CD4-positive, alpha-beta T cell treated with Interleukin-12 subunit alpha and Interleukin-12 subunit beta, for 1 hour (primary cell): ENCODE data around the gene MUC3A.
"Not testable (repeated sequence)": the region's sequence is repeated elsewhere in the genome, so short reads cannot be mapped to it uniquely, and the experiment has no call there.

Experiments
- DNase-seq: peaks from one replicate; pipeline ENCODE4 v3.0.0-alpha.2; 2020

Gene MUC3A

GRCh38 chr7:100971111-100972001 lies 22.0 kb downstream of the MUC3A start:
- DNase-seq: no peak

- DNase-seq: no peak
Measured at GRCh38 chr7:100972002-100972347, 22.6 kb downstream of the MUC3A start.

GRCh38 chr7:100974021-100974420 lies 24.7 kb downstream of the MUC3A start:
- DNase-seq: no peak

- no peak for DNase-seq
Measured at GRCh38 chr7:100975371-100975821, 26.1 kb downstream of the MUC3A start.

GRCh38 chr7:100978300-100978699 lies 29.0 kb downstream of the MUC3A start:
- DNase-seq: no peak

- no peak for DNase-seq
Measured at GRCh38 chr7:100983451-100984187, 34.3 kb downstream of the MUC3A start.

GRCh38 chr7:100984241-100984918 lies 35.0 kb downstream of the MUC3A start:
- DNase-seq: not testable (repeated sequence)

GRCh38 chr7:100985033-100985797 lies 35.9 kb downstream of the MUC3A start:
- DNase-seq: not testable (repeated sequence)

GRCh38 chr7:100991631-100992030 lies 42.3 kb downstream of the MUC3A start:
- no peak for DNase-seq

- DNase-seq: not testable (repeated sequence)
Measured at GRCh38 chr7:100992280-100992679, 42.9 kb downstream of the MUC3A start.

GRCh38 chr7:100994671-100995070 lies 45.3 kb downstream of the MUC3A start:
- DNase-seq: not testable (repeated sequence)

- not testable (repeated sequence) for DNase-seq
Measured at GRCh38 chr7:100998530-100998929, 49.2 kb downstream of the MUC3A start.

GRCh38 chr7:100999334-100999733 lies 50.0 kb downstream of the MUC3A start:
- DNase-seq: not testable (repeated sequence)

GRCh38 chr7:101000025-101000424 lies 50.7 kb downstream of the MUC3A start:
- not testable (repeated sequence) for DNase-seq

GRCh38 chr7:101002333-101002732 lies 53.0 kb downstream of the MUC3A start:
- DNase-seq: not testable (repeated sequence)

- not testable (repeated sequence) for DNase-seq
Measured at GRCh38 chr7:101007361-101007760, 58.0 kb downstream of the MUC3A start.

GRCh38 chr7:101009629-101010028 lies 60.3 kb downstream of the MUC3A start:
- DNase-seq: no peak

- no peak for DNase-seq
Measured at GRCh38 chr7:101012931-101013330, 63.6 kb downstream of the MUC3A start.

- no peak for DNase-seq
Measured at GRCh38 chr7:101015626-101016025, 66.3 kb downstream of the MUC3A start.

- peak; percentile 73 for DNase-seq
Measured at GRCh38 chr7:101017064-101017777, 67.9 kb downstream of the MUC3A start.
